H1 (cell line): ENCODE measurements around the gene DHDDS. TPM values are rescaled to one million over a fixed set of nuclear protein-coding genes. Genes with fewer than 3 reads are reported as not detected.

Source experiments
- CTCF ChIA-PET: fragments of 300-600 bp; sonication (Branson Sonifier 250); formaldehyde crosslinking; loops from one replicate; lab custom pipeline; 2021; ENCODE audit not compliant: partially characterized antibody; lab: Charles Lee
- POLR2A ChIA-PET: fragments of 300-600 bp; sonication (Branson Sonifier 250); formaldehyde crosslinking; loops from one replicate; lab custom pipeline; 2021; ENCODE audit warnings: inconsistent platforms; ENCODE audit not compliant: partially characterized antibody; lab: Charles Lee
- DNase-seq, 2 experiments: peaks; one replicate each; pipeline versions ENCODE4 v3.0.0 to v3.0.0-alpha.2; 2010 to 2022; ENCODE audit warnings: low spot score in 2 of 2, low read depth in 1 of 2, mixed read lengths in 1 of 2
- FAIRE-seq: peaks from 2 replicates; lab custom pipeline; 2011; peaks lifted over from hg19 to GRCh38; lab: Jason Lieb, UNC
- H2AFZ ChIP-seq: 2 replicates; pipeline ENCODE4 v1.8.1; 2012; ENCODE audit warnings: low read length, inconsistent platforms
- H2AK5ac ChIP-seq: 2 replicates; pipeline ENCODE4 v1.6.1; 2013; ENCODE audit warnings: low read depth, low read length
- H2BK120ac ChIP-seq: replicated peaks from 2 replicates; pipeline ENCODE3; 2013; ENCODE audit warnings: low read depth, low read length, inconsistent platforms
- H2BK12ac ChIP-seq: 2 replicates; pipeline ENCODE4 v1.6.1; 2013; ENCODE audit warnings: low read depth, low read length
- H2BK15ac ChIP-seq: 2 replicates; pipeline ENCODE4 v1.6.1; 2013; ENCODE audit warnings: low read length
- H2BK20ac ChIP-seq: 2 replicates; pipeline ENCODE4 v1.6.1; 2013; ENCODE audit warnings: low read length
- H2BK5ac ChIP-seq: 2 replicates; pipeline ENCODE4 v1.6.1; 2013; ENCODE audit warnings: low read depth, low read length
- H3K14ac ChIP-seq: 2 replicates; pipeline ENCODE4 v1.6.1; 2013; ENCODE audit warnings: inconsistent platforms; ENCODE audit not compliant: insufficient read length
- H3K18ac ChIP-seq: 2 replicates; pipeline ENCODE4 v1.6.1; 2013; ENCODE audit warnings: low read length; ENCODE audit errors: extremely low read depth
- H3K23ac ChIP-seq: 2 replicates; pipeline ENCODE4 v1.6.1; 2013; ENCODE audit warnings: inconsistent platforms; ENCODE audit not compliant: insufficient read length
- H3K23me2 ChIP-seq: 2 replicates; pipeline ENCODE4 v1.6.1; 2013; ENCODE audit warnings: low read depth, low read length
- H3K27ac ChIP-seq: 2 replicates; pipeline ENCODE4 v1.6.1; 2011; ENCODE audit warnings: low read depth, low read length, inconsistent platforms
- H3K27me3 ChIP-seq, 4 experiments: replicated peaks in 1 of 4; 1 replicate in 1 of 4; 2 replicates in 3 of 4; pipeline versions ENCODE4 v1.6.1 to v1.8.1; 2011 to 2013; ENCODE audit warnings: low read length in 3 of 4, mild to moderate bottlenecking in 3 of 4, inconsistent platforms in 2 of 4, mixed read lengths in 2 of 4, moderate library complexity in 1 of 4; ENCODE audit not compliant: control insufficient read depth in 3 of 4, insufficient read depth in 3 of 4; ENCODE audit errors: extremely low read depth in 1 of 4
- H3K36me3 ChIP-seq, 4 experiments: 2 replicates each; pipeline versions ENCODE4 v1.6.1 to v1.8.1; 2011 to 2013; ENCODE audit warnings: mild to moderate bottlenecking in 4 of 4, low read length in 3 of 4, moderate library complexity in 2 of 4, control low read depth in 1 of 4, inconsistent platforms in 1 of 4; ENCODE audit not compliant: insufficient read depth in 4 of 4, control insufficient read depth in 2 of 4
- H3K4ac ChIP-seq: replicated peaks from 2 replicates; pipeline ENCODE3; 2013; ENCODE audit warnings: low read length, low read depth, mixed read lengths, inconsistent platforms; ENCODE audit not compliant: insufficient read length
- H3K4me1 ChIP-seq, 4 experiments: replicated peaks in 1 of 4; 1 replicate in 1 of 4; 2 replicates in 3 of 4; pipeline versions ENCODE4 v1.6.1 to v1.8.1; 2011 to 2013; ENCODE audit warnings: low read length in 3 of 4, inconsistent platforms in 2 of 4, mixed read lengths in 1 of 4; ENCODE audit not compliant: insufficient read depth in 4 of 4, control insufficient read depth in 3 of 4
- H3K4me2 ChIP-seq, 2 experiments: 2 replicates each; pipeline versions ENCODE4 v1.6.1 to v1.8.1; 2011 to 2013; ENCODE audit warnings: low read depth in 2 of 2, low read length in 2 of 2, control low read depth in 1 of 2, inconsistent platforms in 1 of 2, mild to moderate bottlenecking in 1 of 2; ENCODE audit not compliant: insufficient read depth in 1 of 2
- H3K4me3 ChIP-seq, 4 experiments: fragments of 200-600, 300-600 bp in 1 of 4; sonication (generic), shearing (Covaris generic), sonication (Bioruptor Twin) in 1 of 4; 2 replicates each; pipeline versions ENCODE4 v1.5.1 to v1.8.1; 2011 to 2016; ENCODE audit warnings: low read length in 4 of 4, low read depth in 3 of 4, control low read depth in 2 of 4, inconsistent platforms in 2 of 4, mild to moderate bottlenecking in 2 of 4, mixed read lengths in 1 of 4, moderate library complexity in 1 of 4; ENCODE audit not compliant: insufficient read depth in 2 of 4; ENCODE audit errors: extremely low read depth in 1 of 4
- H3K56ac ChIP-seq: replicated peaks from 2 replicates; pipeline ENCODE3; 2013; ENCODE audit warnings: low read depth, mild to moderate bottlenecking, mixed read lengths, low read length, inconsistent platforms; ENCODE audit not compliant: insufficient read length
- H3K79me1 ChIP-seq: 2 replicates; pipeline ENCODE4 v1.6.1; 2013; ENCODE audit warnings: low read depth, low read length, control low read depth
- H3K79me2 ChIP-seq, 2 experiments: 2 replicates each; pipeline versions ENCODE4 v1.6.1 to v1.8.1; 2012 to 2013; ENCODE audit warnings: low read length in 2 of 2, mild to moderate bottlenecking in 2 of 2, inconsistent platforms in 1 of 2; ENCODE audit not compliant: insufficient read depth in 2 of 2, control insufficient read depth in 1 of 2
- H3K9ac ChIP-seq, 4 experiments: replicated peaks in 1 of 4; 1 replicate in 1 of 4; 2 replicates in 3 of 4; pipeline versions ENCODE4 v1.6.1 to v1.8.1; 2011 to 2013; ENCODE audit warnings: low read depth in 3 of 4, low read length in 3 of 4, control low read depth in 2 of 4, mild to moderate bottlenecking in 2 of 4, moderate library complexity in 2 of 4, inconsistent platforms in 1 of 4; ENCODE audit errors: extremely low read depth in 1 of 4
- H3K9me3 ChIP-seq, 2 experiments: 2 replicates each; pipeline versions ENCODE4 v1.6.1 to v1.8.1; 2012 to 2013; ENCODE audit warnings: mild to moderate bottlenecking in 2 of 2, moderate library complexity in 2 of 2, control low read depth in 1 of 2, inconsistent platforms in 1 of 2, low read depth in 1 of 2, low read length in 1 of 2, mixed read lengths in 1 of 2; ENCODE audit not compliant: insufficient read depth in 2 of 2
- H4K20me1 ChIP-seq, 2 experiments: replicated peaks in 1 of 2; 2 replicates each; pipeline versions ENCODE3 to v1.8.1; 2011 to 2013; ENCODE audit warnings: inconsistent platforms in 2 of 2, low read length in 2 of 2, mild to moderate bottlenecking in 1 of 2; ENCODE audit not compliant: insufficient read depth in 2 of 2, control insufficient read depth in 1 of 2
- H4K5ac ChIP-seq: 2 replicates; pipeline ENCODE4 v1.6.1; 2013; ENCODE audit warnings: low read length, low read depth, mixed read lengths, inconsistent platforms; ENCODE audit not compliant: insufficient read length
- H4K8ac ChIP-seq: 2 replicates; pipeline ENCODE4 v1.8.0; 2013; ENCODE audit warnings: mild to moderate bottlenecking, moderate library complexity, low read length, inconsistent platforms; ENCODE audit not compliant: insufficient read depth; ENCODE audit errors: extremely low read depth
- H4K91ac ChIP-seq: replicated peaks from 2 replicates; pipeline ENCODE3; 2013; ENCODE audit warnings: low read length, mixed read lengths, inconsistent platforms; ENCODE audit not compliant: insufficient read length
- BRCA1 ChIP-seq: IDR thresholded peaks from 2 replicates; pipeline ENCODE4 v1.6.1; 2012; ENCODE audit warnings: low read depth, low read length, improper control_type of control experiment
- GABPA ChIP-seq: IDR thresholded peaks from 2 replicates; pipeline ENCODE4 v1.6.1; 2011; ENCODE audit warnings: mild to moderate bottlenecking, low read length, moderate library complexity, borderline replicate concordance; ENCODE audit not compliant: insufficient read depth
- RXRA ChIP-seq: IDR thresholded peaks from 2 replicates; pipeline ENCODE4 v1.6.1; 2011; ENCODE audit warnings: low read depth, mild to moderate bottlenecking, low read length, moderate library complexity; ENCODE audit not compliant: insufficient read depth
- TBP ChIP-seq: IDR thresholded peaks from 2 replicates; pipeline ENCODE4 v1.6.1; 2011; ENCODE audit warnings: low read depth, low read length, improper control_type of control experiment
- WGBS, 2 experiments: shearing (Covaris generic) in 1 of 2; methylation state at CpG; one replicate each; pipeline versions ENCODE4 v1.1.6 to v1.1.7; 2013 to 2015; ENCODE audit warnings: low lambda C conversion rate in 2 of 2, mixed read lengths in 2 of 2, inconsistent platforms in 1 of 2, low coverage in 1 of 2, missing lambda C conversion rate in 1 of 2; ENCODE audit not compliant: insufficient replicate concordance in 2 of 2, insufficient coverage in 1 of 2, insufficient read length in 1 of 2; ENCODE audit errors: extremely low coverage in 1 of 2, missing lambda C conversion rate in 1 of 2; 5-methylcytosine and 5-hydroxymethylcytosine counted together
- polyA plus RNA-seq, 7 experiments: library from polyadenylated mRNA; depleted of rRNA in 3 of 7; stranded (reverse) in 5 of 7; unstranded in 2 of 7; fragments of >200 nt in 5 of 7; fragments of 200-250 nt in 2 of 7; gene quantifications; 1 replicate in 5 of 7; 2 replicates in 1 of 7; 4 replicates in 1 of 7; pipeline versions ENCODE4 v1.2.1 to v1.2.3, GENCODE V29; 2011 to 2013; ENCODE audit warnings: missing spikeins in 2 of 7, mixed read lengths in 2 of 7
- total RNA-seq: library from RNA; stranded (reverse); fragmentation: NEBNext Ultra II Directional; extraction: Animal tissue kit (Norgen Biotek cat#: 25700); gene quantifications from 2 replicates; pipeline ENCODE4 v1.2.1, GENCODE V29; 2021

DHDDS gene
- total and polyA plus RNA-seq, 2 of the 8 experiments (the other 6 are each of a cell fraction or from before 2014, with no cell fraction given), result 28.3 to 44.6 TPM

DNA sequence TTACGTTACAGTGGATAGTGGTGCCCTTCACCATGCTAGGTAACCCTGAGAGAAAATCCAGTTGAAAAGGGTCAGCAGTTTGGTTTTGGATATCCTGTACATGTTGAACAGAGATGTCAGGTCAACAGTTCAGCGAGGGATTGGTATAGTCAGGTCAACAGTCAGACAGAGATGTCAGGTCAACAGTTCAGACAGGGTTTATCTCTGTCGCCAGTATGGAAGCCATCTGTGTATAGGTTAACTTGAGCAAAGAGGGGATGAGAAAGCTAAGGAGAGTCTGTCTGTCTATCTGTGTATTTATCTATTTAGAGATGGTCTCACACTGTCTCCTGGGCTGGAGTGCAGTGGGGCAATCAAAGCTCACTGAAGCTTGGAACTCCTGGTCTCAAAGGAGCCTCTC, 17.7 kb downstream of the DHDDS start:
- no peak overlapping the region for H3K18ac ChIP-seq
- H4K91ac ChIP-seq, result no peak overlapping the region
- no peak overlapping the region for H2BK15ac ChIP-seq
- peaks cover 2 to 45% (median 28%) of the 10 kb centered on the region in 4 experiments for H3K36me3 ChIP-seq
- no peak overlapping the region for H2BK5ac ChIP-seq
- no peak overlapping the region for H2BK20ac ChIP-seq
- no peaks in the 10 kb centered on the region for H3K79me2 ChIP-seq
- POLR2A ChIA-PET, result interaction anchor here (0.8 to 2.9 kb wide), 7 partner anchors 9 to 40 kb away, joined by 3 to 8 read pairs (median 5); partner anchors contain the start of genes DHDDS, HMGN2 and LIN28A
- no peak overlapping the region for H4K5ac ChIP-seq
- H3K14ac ChIP-seq, result no peak overlapping the region
- H3K4ac ChIP-seq, result no peak overlapping the region
- no peak overlapping the region for H2AFZ ChIP-seq
- H3K56ac ChIP-seq, result no peak overlapping the region
- no peak overlapping the region for H2BK12ac ChIP-seq
- no peaks in the 10 kb centered on the region; the same call in 1 of the 2 replicates for H3K23me2 ChIP-seq
- H3K9ac ChIP-seq, result no peak overlapping the region
- no peak for DNase-seq
- H4K20me1 ChIP-seq, result peaks cover 0 to 2% of the 10 kb centered on the region in 2 experiments
- no peak overlapping the region for H3K23ac ChIP-seq
- H3K27me3 ChIP-seq, result no peaks in the 10 kb centered on the region
- H3K79me1 ChIP-seq, result no peaks in the 10 kb centered on the region
- H3K27ac ChIP-seq, result no peak overlapping the region
- no peak overlapping the region for H2AK5ac ChIP-seq
- WGBS, 2 experiments, result 89% methylated on average over 3 of the region's 3 CpGs; no CpG with 5 or more reads in 1 of the 2 experiments
- no peak overlapping the region for H3K4me2 ChIP-seq
- no peak for FAIRE-seq
- no peak overlapping the region for H4K8ac ChIP-seq
- no peaks in the 10 kb centered on the region for H3K9me3 ChIP-seq
- no peaks in the 10 kb centered on the region for H3K4me1 ChIP-seq
- H3K4me3 ChIP-seq, result no peak overlapping the region
- CTCF ChIA-PET, result interaction anchor here (1.2 kb wide), 1 partner anchor 20 kb away, joined by 3 read pairs; no protein-coding TSS in a partner anchor
- H2BK120ac ChIP-seq, result no peak overlapping the region
- TF ChIP-seq BRCA1 (no peak), GABPA (no peak), RXRA (no peak), TBP (no peak)
